RPMI8226 (cell line): ENCODE results near the gene KATNAL2.

Source experiments
- DNase-seq: peaks from one replicate; pipeline ENCODE4 v3.0.0-alpha.2; 2015

KATNAL2 gene

GRCh38 chr18:47036298-47036874 is 119.0 kb downstream of the KATNAL2 start:
- peak; percentile 37 for DNase-seq

- no peak for DNase-seq
Measured at GRCh38 chr18:47036927-47037578, 119.7 kb downstream of the KATNAL2 start.

GRCh38 chr18:47040982-47041381 is 123.6 kb downstream of the KATNAL2 start:
- DNase-seq: no peak

- DNase-seq: peak; percentile 50
Measured at GRCh38 chr18:47050468-47050867, 133.1 kb downstream of the KATNAL2 start.

- DNase-seq: no peak
Measured at GRCh38 chr18:47054369-47054768, 137.0 kb downstream of the KATNAL2 start.

- no peak for DNase-seq
Measured at GRCh38 chr18:47062471-47062870, 145.1 kb downstream of the KATNAL2 start.

- no peak for DNase-seq
Measured at GRCh38 chr18:47063096-47063495, 145.7 kb downstream of the KATNAL2 start.

- DNase-seq: no peak
Measured at GRCh38 chr18:47067648-47068047, 150.2 kb downstream of the KATNAL2 start.

- DNase-seq: no peak
Measured at GRCh38 chr18:47075098-47075883, 157.9 kb downstream of the KATNAL2 start.

- DNase-seq: no peak
Measured at GRCh38 chr18:47077111-47077510, 159.7 kb downstream of the KATNAL2 start.

GRCh38 chr18:47080872-47081271 is 163.5 kb downstream of the KATNAL2 start:
- no peak for DNase-seq

GRCh38 chr18:47081578-47081977 is 164.2 kb downstream of the KATNAL2 start:
- DNase-seq: no peak

- DNase-seq: no peak
Measured at GRCh38 chr18:47087676-47088075, 170.3 kb downstream of the KATNAL2 start.

GRCh38 chr18:47095810-47096209 is 178.4 kb downstream of the KATNAL2 start:
- no peak for DNase-seq

GRCh38 chr18:47100212-47100831 is 182.9 kb downstream of the KATNAL2 start:
- peak; percentile 59 for DNase-seq

- DNase-seq: no peak
Measured at GRCh38 chr18:47108373-47108772, 191.0 kb downstream of the KATNAL2 start.

- no peak for DNase-seq
Measured at GRCh38 chr18:47108998-47109405, 191.6 kb downstream of the KATNAL2 start.

GRCh38 chr18:47109720-47110119 is 192.3 kb downstream of the KATNAL2 start:
- DNase-seq: no peak

GRCh38 chr18:47110492-47111274 is 193.3 kb downstream of the KATNAL2 start:
- DNase-seq: no peak

- DNase-seq: no peak
Measured at GRCh38 chr18:47113796-47114540, 196.6 kb downstream of the KATNAL2 start.

- DNase-seq: no peak
Measured at GRCh38 chr18:47115205-47115604, 197.8 kb downstream of the KATNAL2 start.

GRCh38 chr18:47118981-47119380 is 201.6 kb downstream of the KATNAL2 start:
- no peak for DNase-seq
